DND-41 (cell line): ENCODE results near the gene ABCD4.

Experiments
- ATAC-seq: fragments of 200-7000 bp; cut with Tn5 transposase; 3 replicates; pipeline ENCODE4 v1.9.1; 2021; ENCODE audit warnings: low read depth; ENCODE audit not compliant: insufficient read depth
- DNase-seq: peaks from one replicate; pipeline ENCODE4 v3.0.0-alpha.2; 2020
- H2AFZ ChIP-seq: 2 replicates; pipeline ENCODE4 v1.6.0; 2012; ENCODE audit warnings: low read depth, low read length
- H3K27ac ChIP-seq: 2 replicates; pipeline ENCODE4 v1.5.1; 2012; ENCODE audit warnings: low read length, inconsistent platforms
- H3K27me3 ChIP-seq: fragments of 200-600 bp; sonication (generic); 2 replicates; pipeline ENCODE4 v1.6.0; 2012; ENCODE audit warnings: low read length, mild to moderate bottlenecking, inconsistent platforms; ENCODE audit not compliant: insufficient read depth, poor library complexity
- H3K36me3 ChIP-seq: 2 replicates; pipeline ENCODE4 v1.5.1; 2012; ENCODE audit warnings: low read length, inconsistent platforms; ENCODE audit not compliant: insufficient read depth
- H3K4me1 ChIP-seq: 2 replicates; pipeline ENCODE4 v1.5.1; 2012; ENCODE audit warnings: mild to moderate bottlenecking, low read length; ENCODE audit not compliant: insufficient read depth
- H3K4me2 ChIP-seq: 2 replicates; pipeline ENCODE4 v1.6.0; 2012; ENCODE audit warnings: mild to moderate bottlenecking, moderate library complexity, low read length, inconsistent platforms; ENCODE audit not compliant: insufficient read depth
- H3K4me3 ChIP-seq, 2 experiments: fragments of 200-600 bp in 1 of 2; shearing (Covaris generic) in 1 of 2; 2 replicates each; pipeline ENCODE4 v1.5.1; 2012 to 2016; ENCODE audit warnings: inconsistent platforms in 2 of 2, low read length in 2 of 2, mild to moderate bottlenecking in 2 of 2, low read depth in 1 of 2, moderate library complexity in 1 of 2
- H3K79me2 ChIP-seq: 2 replicates; pipeline ENCODE4 v1.6.0; 2012; ENCODE audit warnings: low read length, inconsistent platforms; ENCODE audit not compliant: insufficient read depth
- H3K9ac ChIP-seq: 2 replicates; pipeline ENCODE4 v1.6.0; 2012; ENCODE audit warnings: low read depth, mild to moderate bottlenecking, inconsistent platforms, low read length, moderate library complexity
- H3K9me3 ChIP-seq: 2 replicates; pipeline ENCODE4 v1.5.1; 2012; ENCODE audit warnings: low read length, moderate library complexity, mild to moderate bottlenecking, inconsistent platforms; ENCODE audit not compliant: insufficient read depth, severe bottlenecking
- H4K20me1 ChIP-seq: 2 replicates; pipeline ENCODE4 v1.6.0; 2012; ENCODE audit warnings: low read length; ENCODE audit not compliant: insufficient read depth
- CTCF ChIP-seq: IDR thresholded peaks from 2 replicates; pipeline ENCODE4 v1.5.1; 2012; ENCODE audit warnings: borderline replicate concordance, low read length, moderate library complexity, mild to moderate bottlenecking; ENCODE audit not compliant: poor library complexity, severe bottlenecking; ENCODE audit errors: extremely low read depth
- EZH2 ChIP-seq: IDR thresholded peaks from 3 replicates; pipeline ENCODE4 v1.6.1; 2012; ENCODE audit warnings: borderline replicate concordance, low read depth, mild to moderate bottlenecking, moderate library complexity, low read length, inconsistent platforms; ENCODE audit not compliant: severe bottlenecking

The ABCD4 gene

GRCh38 chr14:74255281-74255680 lies 47.5 kb downstream of the ABCD4 start:
- H3K27me3 ChIP-seq, result peaks cover 3% of the 10 kb centered on the region
- no peak overlapping the region for H3K4me3 ChIP-seq
- ATAC-seq, result no peak
- H3K27ac ChIP-seq, result no peak overlapping the region
- TF ChIP-seq CTCF, result no peak
- TF ChIP-seq EZH2, result no peak
- peaks cover 26% of the 10 kb centered on the region for H3K4me1 ChIP-seq
- DNase-seq, result no peak
- H3K9ac ChIP-seq, result no peak overlapping the region
- no peaks in the 10 kb centered on the region for H3K79me2 ChIP-seq
- no peaks in the 10 kb centered on the region for H4K20me1 ChIP-seq
- no peaks in the 10 kb centered on the region for H3K9me3 ChIP-seq
- H3K36me3 ChIP-seq, result no peaks in the 10 kb centered on the region
- H3K4me2 ChIP-seq, result no peak overlapping the region
- no peak overlapping the region for H2AFZ ChIP-seq

- ATAC-seq (no peak), DNase-seq (no peak)
- Histone ChIP-seq H3K36me3 (no peaks in the 10 kb centered on the region), H3K4me1 (peaks cover 11% of the 10 kb centered on the region), H3K4me2 (no peak overlapping the region), H3K27ac (no peak overlapping the region), H3K9ac (no peak overlapping the region), H3K9me3 (no peaks in the 10 kb centered on the region), H2AFZ (no peak overlapping the region), H4K20me1 (no peaks in the 10 kb centered on the region), H3K27me3 (peaks cover 4% of the 10 kb centered on the region), H3K79me2 (no peaks in the 10 kb centered on the region), H3K4me3 (no peak overlapping the region)
- TF ChIP-seq EZH2, result no peak
- no peak for TF ChIP-seq CTCF
These were observed 53.0 kb downstream of the ABCD4 start for GRCh38 chr14:74249433-74250375.

GRCh38 chr14:74248017-74248416 lies 54.7 kb downstream of the ABCD4 start:
- Histone ChIP-seq H3K4me2 (no peak overlapping the region), H3K4me3 (no peak overlapping the region), H3K79me2 (no peaks in the 10 kb centered on the region), H3K9me3 (no peaks in the 10 kb centered on the region), H4K20me1 (no peaks in the 10 kb centered on the region), H3K9ac (no peak overlapping the region), H3K4me1 (peaks cover 11% of the 10 kb centered on the region), H2AFZ (no peak overlapping the region), H3K36me3 (no peaks in the 10 kb centered on the region), H3K27ac (no peak overlapping the region), H3K27me3 (peaks cover 13% of the 10 kb centered on the region)
- no peak for DNase-seq
- no peak for ATAC-seq
- TF ChIP-seq EZH2 (no peak), CTCF (no peak)
